ENCODE results near the gene LRRC36.

- TF ChIP-seq, protein P1, sequence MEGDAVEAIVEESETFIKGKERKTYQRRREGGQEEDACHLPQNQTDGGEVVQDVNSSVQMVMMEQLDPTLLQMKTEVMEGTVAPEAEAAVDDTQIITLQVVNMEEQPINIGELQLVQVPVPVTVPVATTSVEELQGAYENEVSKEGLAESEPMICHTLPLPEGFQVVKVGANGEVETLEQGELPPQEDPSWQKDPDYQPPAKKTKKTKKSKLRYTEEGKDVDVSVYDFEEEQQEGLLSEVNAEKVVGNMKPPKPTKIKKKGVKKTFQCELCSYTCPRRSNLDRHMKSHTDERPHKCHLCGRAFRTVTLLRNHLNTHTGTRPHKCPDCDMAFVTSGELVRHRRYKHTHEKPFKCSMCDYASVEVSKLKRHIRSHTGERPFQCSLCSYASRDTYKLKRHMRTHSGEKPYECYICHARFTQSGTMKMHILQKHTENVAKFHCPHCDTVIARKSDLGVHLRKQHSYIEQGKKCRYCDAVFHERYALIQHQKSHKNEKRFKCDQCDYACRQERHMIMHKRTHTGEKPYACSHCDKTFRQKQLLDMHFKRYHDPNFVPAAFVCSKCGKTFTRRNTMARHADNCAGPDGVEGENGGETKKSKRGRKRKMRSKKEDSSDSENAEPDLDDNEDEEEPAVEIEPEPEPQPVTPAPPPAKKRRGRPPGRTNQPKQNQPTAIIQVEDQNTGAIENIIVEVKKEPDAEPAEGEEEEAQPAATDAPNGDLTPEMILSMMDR (IDR thresholded peaks at IDR 0.05; ENCODE audit: insufficient read depth, low read length, poor library complexity, severe bottlenecking): no peak
- no peak for TF ChIP-seq EZH2phosphoT487 (conservative IDR thresholded peaks at IDR 0.05; ENCODE audit: low read length)
Observed at GRCh38 chr16:67342616-67343015, 16.0 kb downstream of the LRRC36 start.

All from SU-DHL-6 (cell line).